ENCODE measurements around the gene ADRA1B.
A peak's percentile ranks its signal among the peaks of the same experiment; 100 is the strongest.
"Not testable (repeated sequence)": the region's sequence is repeated elsewhere in the genome, so short reads cannot be mapped to it uniquely, and the experiment has no call there.

ADRA1B gene

GRCh38 chr5:160007514-160007913, 91.2 kb downstream of the ADRA1B start:
- no peak for DNase-seq (ENCODE audit: low spot score)
- TF ChIP-seq CTCF (IDR thresholded peaks at IDR 0.05; ENCODE audit: extremely low read depth, missing control alignments) = no peak

GRCh38 chr5:160008529-160008876, 92.2 kb downstream of the ADRA1B start:
- not testable (repeated sequence) for DNase-seq (ENCODE audit: low spot score)

GRCh38 chr5:160008877-160009590, 92.8 kb downstream of the ADRA1B start, which contains the start of gene TTC1:
TSS of gene TTC1 (plus strand) at chr5:160009139. CDS start at chr5:160010529, 1,390 bp downstream.
- TF ChIP-seq CTCF (IDR thresholded peaks at IDR 0.05; ENCODE audit: extremely low read depth, missing control alignments) = no peak
- DNase-seq (ENCODE audit: low spot score) = peak; percentile 90

- no peak for DNase-seq (ENCODE audit: low spot score)
Observed at GRCh38 chr5:160009591-160009989, 93.3 kb downstream of the ADRA1B start.

GRCh38 chr5:160011471-160011870, 95.2 kb downstream of the ADRA1B start:
- TF ChIP-seq CTCF (IDR thresholded peaks at IDR 0.05; ENCODE audit: extremely low read depth, missing control alignments) = no peak
- DNase-seq (ENCODE audit: low spot score) = no peak

More at GRCh38 chr5:160009591-160009989, 93.3 kb downstream of the ADRA1B start:
- TF ChIP-seq CTCF (IDR thresholded peaks at IDR 0.05; ENCODE audit: extremely low read depth, missing control alignments) = no peak

- not testable (repeated sequence) for DNase-seq (ENCODE audit: low spot score)
Observed at GRCh38 chr5:160014197-160014596, 97.9 kb downstream of the ADRA1B start.

- no peak for TF ChIP-seq CTCF (IDR thresholded peaks at IDR 0.05; ENCODE audit: extremely low read depth, missing control alignments)
- DNase-seq (ENCODE audit: low spot score) = no peak
Observed at GRCh38 chr5:160018945-160019625, 102.8 kb downstream of the ADRA1B start.

GRCh38 chr5:160020266-160020770, 104.0 kb downstream of the ADRA1B start:
- no peak for TF ChIP-seq CTCF (IDR thresholded peaks at IDR 0.05; ENCODE audit: extremely low read depth, missing control alignments)
- no peak for DNase-seq (ENCODE audit: low spot score)
